HG03558 (cell line): ENCODE results near the gene PPRC1.
A peak's percentile ranks its signal among the peaks of the same experiment; 100 is the strongest.

ENCODE experiments used
- ATAC-seq: cut with Tn5 transposase; IDR thresholded peaks from one replicate; pipeline ENCODE4 v1.9.1; 2021; ENCODE audit warnings: moderate number of reproducible peaks; ENCODE audit not compliant: unreplicated experiment; ENCODE audit errors: extremely low read depth

PPRC1 gene

GRCh38 chr10:102147561-102147960, 14.7 kb downstream of the PPRC1 start:
- no peak for ATAC-seq

DNA sequence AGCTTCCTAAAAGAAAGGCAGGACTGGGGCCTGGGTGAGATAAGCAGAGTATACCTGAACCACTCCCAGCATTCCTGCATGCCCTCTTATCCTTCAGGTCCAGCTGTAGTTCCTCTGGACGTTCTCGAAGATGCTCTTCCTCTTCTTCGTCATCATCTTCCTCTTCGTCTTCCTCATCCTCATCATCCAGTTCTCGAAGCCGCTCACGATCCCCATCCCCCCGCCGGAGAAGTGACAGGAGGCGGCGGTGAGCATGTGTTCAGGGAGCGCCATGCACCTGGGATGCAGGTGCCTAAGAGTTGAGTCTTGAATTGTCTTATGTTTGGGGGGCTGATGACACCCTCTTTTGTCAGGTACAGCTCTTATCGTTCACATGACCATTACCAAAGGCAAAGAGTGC, 15.4 kb downstream of the PPRC1 start:
- no peak for ATAC-seq

- no peak for ATAC-seq
Measured at GRCh38 chr10:102150970-102151773, 18.3 kb downstream of the PPRC1 start.

GRCh38 chr10:102151774-102152544, 19.1 kb downstream of the PPRC1 start, which contains the start of gene NOLC1:
NOLC1 (plus strand) TSS chr10:102152389; CDS start chr10:102152411, 22 bp downstream.
- peak; percentile 81 for ATAC-seq

DNA sequence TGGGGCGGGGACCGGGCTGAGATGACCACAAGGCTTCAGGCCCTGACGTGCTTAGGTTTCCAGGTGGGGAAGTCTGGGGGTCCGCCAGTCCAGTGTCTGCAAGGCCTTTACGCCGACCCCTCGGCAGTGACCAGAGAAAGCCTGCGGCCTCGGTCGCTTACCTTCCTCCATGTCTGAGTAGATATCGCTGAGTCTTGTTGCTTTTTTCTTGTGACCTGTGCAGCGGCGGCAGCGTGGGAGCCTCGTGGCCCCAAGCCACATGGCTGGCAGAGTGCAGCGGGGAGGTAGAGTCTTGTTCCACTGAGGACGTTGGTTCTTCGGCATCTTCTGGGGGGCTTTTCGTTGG, 19.7 kb downstream of the PPRC1 start:
- no peak for ATAC-seq

GRCh38 chr10:102153093-102153620, 20.3 kb downstream of the PPRC1 start:
- no peak for ATAC-seq

GRCh38 chr10:102154466-102155116, 21.8 kb downstream of the PPRC1 start:
- ATAC-seq: no peak

- ATAC-seq: no peak
Measured at GRCh38 chr10:102157224-102157623, 24.4 kb downstream of the PPRC1 start.

GRCh38 chr10:102159051-102159597, 26.3 kb downstream of the PPRC1 start:
- no peak for ATAC-seq

DNA sequence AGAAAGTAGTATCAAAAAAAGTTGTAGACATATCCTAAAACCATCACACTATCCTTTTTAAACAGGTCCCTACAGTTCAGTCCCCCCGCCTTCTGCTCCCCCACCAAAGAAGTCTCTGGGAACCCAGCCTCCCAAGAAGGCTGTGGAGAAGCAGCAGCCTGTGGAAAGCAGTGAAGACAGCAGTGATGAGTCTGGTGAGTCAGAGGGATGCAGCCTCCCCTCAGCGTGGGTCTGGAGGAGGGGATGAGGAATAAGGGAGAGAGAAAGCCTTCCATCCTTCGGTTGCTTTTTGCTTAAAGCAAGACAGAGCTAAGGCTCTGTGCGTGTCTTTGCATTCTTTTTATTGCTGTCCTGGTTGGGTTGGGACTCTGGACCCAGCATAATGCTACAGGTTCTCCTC, 27.0 kb downstream of the PPRC1 start:
- ATAC-seq: no peak

GRCh38 chr10:102163342-102163989, 30.6 kb downstream of the PPRC1 start:
- no peak for ATAC-seq

- ATAC-seq: no peak
Measured at GRCh38 chr10:102167861-102168260, 35.0 kb downstream of the PPRC1 start.

GRCh38 chr10:102170602-102171001, 37.8 kb downstream of the PPRC1 start:
- no peak for ATAC-seq

DNA sequence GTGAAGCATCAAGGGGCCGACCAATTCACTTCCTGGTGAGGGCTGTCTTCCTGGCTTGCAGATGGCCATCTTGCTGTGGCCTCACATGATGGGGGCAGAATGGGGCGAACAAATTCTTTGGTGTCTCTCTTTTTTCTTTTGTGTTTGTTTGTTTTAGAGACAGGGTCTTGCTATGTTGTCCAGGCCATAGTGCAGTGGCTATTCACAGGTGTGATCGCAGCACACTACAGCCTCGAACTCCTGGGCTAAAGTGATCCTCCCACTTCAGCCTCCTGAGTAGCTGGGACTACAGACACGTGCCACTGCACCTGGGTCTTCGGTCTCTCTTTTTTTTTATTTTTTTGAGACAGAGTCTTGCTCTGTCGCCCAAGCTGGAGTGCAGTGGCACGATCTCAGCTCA, 39.4 kb downstream of the PPRC1 start:
- ATAC-seq: no peak

GRCh38 chr10:102175415-102175814, 42.6 kb downstream of the PPRC1 start:
- no peak for ATAC-seq

DNA sequence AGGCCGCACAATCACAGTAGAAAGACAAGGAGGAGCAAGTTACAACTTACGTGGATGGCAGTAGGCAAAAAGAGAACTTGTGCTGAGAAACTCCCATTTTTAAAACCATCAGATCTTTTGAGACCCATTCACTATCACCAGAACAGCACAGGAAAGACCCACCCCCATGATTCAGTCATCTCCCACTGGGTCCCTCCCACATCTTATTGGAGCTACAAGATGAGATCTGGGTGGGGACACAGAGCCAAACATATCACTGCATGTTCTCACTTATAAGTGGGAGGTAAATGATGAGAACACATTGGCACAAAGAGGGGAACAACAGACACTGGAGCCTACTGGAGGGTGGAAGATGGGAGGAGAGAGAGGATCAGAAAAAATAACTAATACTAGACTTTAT, 51.8 kb downstream of the PPRC1 start:
- no peak for ATAC-seq

GRCh38 chr10:102185272-102185671, 52.4 kb downstream of the PPRC1 start:
- ATAC-seq: no peak

DNA sequence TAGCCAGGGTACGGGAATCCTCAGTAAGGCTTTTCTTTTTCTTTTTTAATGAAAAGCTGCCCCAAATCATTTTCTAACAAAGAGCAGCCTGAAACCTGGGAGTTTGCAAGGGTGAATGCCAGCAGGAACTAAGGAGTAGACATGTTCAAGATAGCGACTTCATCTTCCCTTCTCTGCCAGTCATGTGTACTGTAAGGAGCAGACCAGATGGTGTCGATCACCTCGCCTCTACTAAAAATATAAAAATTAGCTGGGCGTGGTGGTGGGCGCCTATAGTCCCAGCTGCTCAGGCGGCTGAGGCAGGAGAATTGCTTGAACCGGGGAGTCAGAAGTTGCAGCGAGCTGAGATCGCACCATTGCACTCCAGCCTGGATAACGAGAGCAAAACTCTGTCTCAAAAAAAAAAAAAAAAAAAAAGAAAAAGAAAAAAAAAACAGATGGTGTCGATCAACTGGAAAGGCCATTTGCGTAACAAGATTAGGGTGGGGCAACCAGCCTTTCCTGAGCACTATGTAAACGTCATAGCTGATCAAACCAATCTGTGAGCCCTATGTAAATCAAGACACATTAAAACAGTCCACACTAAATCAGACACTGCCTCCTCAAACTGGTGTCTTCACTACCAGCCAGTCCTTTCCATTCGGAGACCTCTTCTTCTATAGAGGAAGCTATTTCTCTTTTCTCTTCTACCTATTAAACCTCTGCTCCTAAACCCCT, 53.1 kb downstream of the PPRC1 start:
- ATAC-seq: no peak

DNA sequence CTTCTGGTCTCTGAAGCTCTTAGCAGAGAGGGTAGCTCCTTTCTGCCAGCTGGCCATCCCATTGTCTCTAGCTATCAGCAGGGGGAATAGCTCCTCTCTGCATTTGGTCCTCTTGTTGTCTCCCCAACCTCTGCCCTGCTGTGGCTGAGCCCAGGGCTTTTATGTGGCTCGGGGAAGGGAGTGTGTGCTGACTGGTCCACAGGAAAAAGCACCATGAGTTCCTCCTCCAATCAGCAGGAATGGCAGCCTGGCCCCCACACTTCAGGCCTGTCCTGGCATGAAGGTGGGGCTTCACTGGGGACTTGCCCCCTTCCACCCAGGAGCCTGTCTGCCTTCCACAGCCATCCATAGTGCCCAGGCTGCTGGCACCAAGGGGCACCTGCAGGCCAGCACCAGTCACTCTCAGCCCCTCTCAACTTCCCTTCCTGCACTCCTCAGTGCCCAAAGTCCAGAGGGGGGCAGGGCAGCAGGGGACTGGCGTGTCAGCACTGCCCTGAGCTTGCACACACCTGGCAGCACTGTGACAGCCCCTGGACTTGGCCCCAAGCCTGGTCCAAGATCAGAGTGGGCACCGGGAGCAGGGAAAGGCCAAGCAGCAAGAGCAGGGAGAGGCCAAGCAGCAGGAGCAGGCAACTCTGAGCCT, 55.6 kb downstream of the PPRC1 start:
- no peak for ATAC-seq
